PFSK-1 (cell line): ENCODE measurements around the gene CTBP2.

Experiments used
- FOXP2 ChIP-seq: optimal IDR thresholded peaks from 2 replicates; pipeline ENCODE3; 2011; ENCODE audit warnings: borderline replicate concordance, control low read depth, inconsistent platforms; ENCODE audit not compliant: insufficient read depth; ENCODE audit errors: extremely low read length, extremely low read depth
- POLR2AphosphoS5 ChIP-seq: IDR thresholded peaks from 2 replicates; pipeline ENCODE4 v1.6.1; 2012; ENCODE audit warnings: low read depth, mild to moderate bottlenecking, control low read depth, low read length, moderate library complexity
- SIN3A ChIP-seq: IDR thresholded peaks from 2 replicates; pipeline ENCODE4 v1.6.1; 2012; ENCODE audit warnings: mild to moderate bottlenecking, low read length, moderate library complexity, borderline replicate concordance; ENCODE audit not compliant: insufficient read depth
- TAF1 ChIP-seq: IDR thresholded peaks from 2 replicates; pipeline ENCODE4 v1.6.1; 2012; ENCODE audit warnings: low read length, control low read depth, borderline replicate concordance; ENCODE audit not compliant: insufficient read depth
- TF ChIP-seq, protein P1 (sequence below), 2 experiments: IDR thresholded peaks; 2 replicates each; pipeline versions ENCODE4 v1.6.1 to v1.8.0; 2011 to 2012; ENCODE audit warnings: low read depth in 2 of 2, low read length in 2 of 2, control low read depth in 1 of 2, inconsistent platforms in 1 of 2, mild to moderate bottlenecking in 1 of 2, moderate library complexity in 1 of 2; ENCODE audit not compliant: insufficient read depth in 1 of 2

CTBP2 gene

DNA sequence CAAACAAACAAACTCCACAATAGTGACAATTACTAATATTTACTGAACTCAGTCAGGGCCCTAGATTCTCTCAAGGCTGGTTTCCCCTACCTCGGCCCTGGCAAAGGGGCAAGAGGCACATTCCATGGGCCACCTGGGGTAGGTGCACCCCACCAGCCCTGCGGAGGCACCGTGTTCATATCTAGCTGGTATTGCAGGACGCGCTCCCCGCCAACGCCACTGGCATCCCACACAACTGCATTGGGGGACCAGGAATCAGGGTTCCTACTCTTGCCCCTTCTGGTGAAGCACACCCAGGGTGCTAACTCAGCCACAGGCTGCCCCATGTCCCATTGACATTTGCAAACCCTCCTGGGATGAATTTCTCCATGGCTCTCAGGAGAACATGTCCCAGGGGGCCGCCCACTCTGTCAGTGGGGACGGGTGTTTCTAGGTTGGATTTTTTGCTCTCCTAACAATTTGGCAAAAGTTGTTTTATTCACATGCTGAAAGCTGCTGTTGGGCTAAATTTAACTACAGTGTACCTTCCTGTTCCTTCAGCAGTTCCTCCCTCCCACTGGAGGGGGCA is 141.7 kb downstream of the CTBP2 start:
- TF ChIP-seq FOXP2 (no peak), POLR2AphosphoS5 (no peak), TAF1 (no peak), SIN3A (no peak)
- TF ChIP-seq, protein P1, sequence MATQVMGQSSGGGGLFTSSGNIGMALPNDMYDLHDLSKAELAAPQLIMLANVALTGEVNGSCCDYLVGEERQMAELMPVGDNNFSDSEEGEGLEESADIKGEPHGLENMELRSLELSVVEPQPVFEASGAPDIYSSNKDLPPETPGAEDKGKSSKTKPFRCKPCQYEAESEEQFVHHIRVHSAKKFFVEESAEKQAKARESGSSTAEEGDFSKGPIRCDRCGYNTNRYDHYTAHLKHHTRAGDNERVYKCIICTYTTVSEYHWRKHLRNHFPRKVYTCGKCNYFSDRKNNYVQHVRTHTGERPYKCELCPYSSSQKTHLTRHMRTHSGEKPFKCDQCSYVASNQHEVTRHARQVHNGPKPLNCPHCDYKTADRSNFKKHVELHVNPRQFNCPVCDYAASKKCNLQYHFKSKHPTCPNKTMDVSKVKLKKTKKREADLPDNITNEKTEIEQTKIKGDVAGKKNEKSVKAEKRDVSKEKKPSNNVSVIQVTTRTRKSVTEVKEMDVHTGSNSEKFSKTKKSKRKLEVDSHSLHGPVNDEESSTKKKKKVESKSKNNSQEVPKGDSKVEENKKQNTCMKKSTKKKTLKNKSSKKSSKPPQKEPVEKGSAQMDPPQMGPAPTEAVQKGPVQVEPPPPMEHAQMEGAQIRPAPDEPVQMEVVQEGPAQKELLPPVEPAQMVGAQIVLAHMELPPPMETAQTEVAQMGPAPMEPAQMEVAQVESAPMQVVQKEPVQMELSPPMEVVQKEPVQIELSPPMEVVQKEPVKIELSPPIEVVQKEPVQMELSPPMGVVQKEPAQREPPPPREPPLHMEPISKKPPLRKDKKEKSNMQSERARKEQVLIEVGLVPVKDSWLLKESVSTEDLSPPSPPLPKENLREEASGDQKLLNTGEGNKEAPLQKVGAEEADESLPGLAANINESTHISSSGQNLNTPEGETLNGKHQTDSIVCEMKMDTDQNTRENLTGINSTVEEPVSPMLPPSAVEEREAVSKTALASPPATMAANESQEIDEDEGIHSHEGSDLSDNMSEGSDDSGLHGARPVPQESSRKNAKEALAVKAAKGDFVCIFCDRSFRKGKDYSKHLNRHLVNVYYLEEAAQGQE (IDR thresholded peaks at IDR 0.05; ENCODE audit: insufficient read depth in 1 of 2, low read depth in 2 of 2, low read length in 2 of 2) = no peak

DNA sequence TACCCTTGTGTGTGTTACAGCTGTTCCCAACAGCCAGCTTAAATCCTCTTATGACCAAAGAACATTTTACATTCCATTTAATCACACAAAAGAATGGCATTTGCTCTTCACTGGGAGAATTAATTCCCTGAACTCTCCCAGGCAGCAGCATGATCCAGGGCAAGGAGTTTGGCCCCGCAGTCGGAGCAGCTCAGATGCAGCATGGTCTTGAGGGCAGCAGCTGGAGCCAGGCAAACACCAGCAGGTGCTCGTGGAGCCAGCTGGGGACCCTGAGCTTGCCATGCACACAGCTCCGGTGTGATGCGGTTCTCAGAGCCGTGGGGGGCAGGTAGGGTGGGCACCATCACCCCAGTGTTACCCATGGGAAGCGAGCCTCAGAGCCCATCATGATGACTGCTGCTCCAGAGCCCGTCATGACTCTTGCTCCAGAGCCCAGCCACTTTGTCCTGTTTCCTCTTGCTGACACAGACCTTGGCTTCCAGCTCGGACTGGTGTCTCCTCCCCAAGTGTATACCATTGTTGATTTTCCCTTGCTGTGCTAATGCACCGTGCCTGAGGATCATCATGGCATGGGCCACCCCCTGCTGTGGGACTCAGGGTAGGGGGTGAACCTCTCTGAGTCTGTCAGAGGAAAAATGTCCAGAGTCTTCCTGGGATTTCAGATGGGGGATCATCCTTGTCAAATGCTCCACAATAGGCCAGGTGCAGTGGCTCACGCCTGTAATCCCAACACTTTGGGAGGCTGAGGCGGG is 142.6 kb downstream of the CTBP2 start:
- no peak for TF ChIP-seq POLR2AphosphoS5
- TF ChIP-seq TAF1 = no peak
- TF ChIP-seq SIN3A = no peak
- TF ChIP-seq FOXP2 = no peak
- TF ChIP-seq, protein P1 (IDR thresholded peaks at IDR 0.05; ENCODE audit: insufficient read depth in 1 of 2, low read depth in 2 of 2, low read length in 2 of 2) = no peak

DNA sequence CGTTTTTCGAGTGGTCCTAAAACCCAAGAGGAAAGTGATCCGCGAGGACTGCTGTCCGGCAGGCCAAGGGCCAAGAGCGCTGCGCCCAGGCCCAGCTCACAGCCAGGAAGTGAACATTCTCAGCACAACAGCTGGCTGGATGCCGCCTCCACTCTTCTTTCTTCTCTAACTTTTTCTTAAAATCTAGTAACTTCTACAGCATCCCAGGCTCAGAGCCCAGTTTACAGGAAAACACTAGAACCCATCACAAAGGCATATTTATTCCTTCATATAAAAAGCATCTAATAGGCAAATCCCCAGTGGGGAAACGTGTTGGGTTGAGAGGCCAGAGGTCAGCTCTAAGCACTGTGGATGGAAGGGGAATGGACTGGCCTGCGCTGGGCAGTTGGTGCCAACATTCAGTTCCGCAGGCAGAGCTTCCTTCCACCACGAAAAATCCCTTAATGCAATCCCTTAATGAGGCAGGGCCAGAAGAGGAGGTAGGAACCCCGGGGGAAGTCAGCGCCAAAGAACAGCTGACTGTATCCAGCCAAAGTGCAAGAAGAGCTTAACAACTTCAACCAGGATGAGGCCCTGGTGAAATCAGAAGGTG is 143.7 kb downstream of the CTBP2 start:
- TF ChIP-seq, protein P1 (IDR thresholded peaks at IDR 0.05; ENCODE audit: insufficient read depth in 1 of 2, low read depth in 2 of 2, low read length in 2 of 2) = no peak
- TF ChIP-seq POLR2AphosphoS5 (no peak), FOXP2 (no peak), SIN3A (no peak), TAF1 (no peak)

DNA sequence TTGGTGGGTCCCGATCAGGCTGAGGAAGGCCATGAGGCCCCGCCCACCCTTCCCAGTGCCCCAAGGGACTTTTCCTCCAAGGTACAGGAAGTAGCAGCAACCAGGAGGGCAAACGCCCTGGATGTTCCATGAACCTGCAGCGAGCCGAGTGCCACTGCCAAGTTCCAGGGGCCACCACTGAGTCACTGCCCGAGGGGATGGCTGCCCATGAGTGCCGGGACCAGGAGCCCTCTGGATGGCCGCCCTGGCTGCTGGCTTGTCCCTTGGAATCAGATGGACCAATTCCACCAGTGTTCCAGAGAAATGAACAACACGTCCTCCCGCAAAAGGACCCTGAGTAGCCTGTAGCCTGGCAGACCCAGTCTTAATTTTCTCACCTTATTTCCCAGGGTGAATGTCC is 144.2 kb downstream of the CTBP2 start:
- TF ChIP-seq FOXP2 (no peak), TAF1 (no peak), POLR2AphosphoS5 (no peak), SIN3A (no peak)
- TF ChIP-seq, protein P1 (IDR thresholded peaks at IDR 0.05; ENCODE audit: insufficient read depth in 1 of 2, low read depth in 2 of 2, low read length in 2 of 2) = no peak
